GM23338 (cell line): ENCODE data around the gene LPXN. TPM values are rescaled to one million over a fixed set of nuclear protein-coding genes. Genes with fewer than 3 reads are reported as not detected.

ENCODE experiments used
- ATAC-seq: fragments of 200-7000 bp; cut with Tn5 transposase; 3 replicates; pipeline ENCODE4 v1.9.1; 2020
- DNase-seq: peaks from one replicate; pipeline ENCODE4 v3.0.0-alpha.2; 2015; ENCODE audit warnings: low spot score
- H2AFZ ChIP-seq: fragments of 200-600 bp; sonication (generic); 2 replicates; pipeline ENCODE4 v1.8.0; 2016; ENCODE audit warnings: antibody characterized with exemption, mild to moderate bottlenecking, moderate library complexity
- H3F3A ChIP-seq: fragments of 200-600 bp; sonication (generic); replicated peaks from 2 replicates; pipeline ENCODE4 v1.8.0; 2017; ENCODE audit warnings: antibody characterized with exemption, mixed run types, low read depth
- H3K27ac ChIP-seq: fragments of 200-600 bp; sonication (generic); 2 replicates; pipeline ENCODE4 v1.6.1; 2016; ENCODE audit warnings: low read depth
- H3K27me3 ChIP-seq: fragments of 200-600 bp; sonication (generic); 2 replicates; pipeline ENCODE4 v1.8.0; 2016; ENCODE audit warnings: mild to moderate bottlenecking, mixed run types, moderate library complexity; ENCODE audit not compliant: insufficient read depth
- H3K36me3 ChIP-seq: fragments of 200-600 bp; sonication (generic); 2 replicates; pipeline ENCODE4 v1.8.0; 2016; ENCODE audit warnings: mild to moderate bottlenecking; ENCODE audit not compliant: insufficient read depth
- H3K4me1 ChIP-seq: fragments of 200-600 bp; sonication (generic); 2 replicates; pipeline ENCODE4 v1.8.0; 2016; ENCODE audit warnings: mild to moderate bottlenecking, moderate library complexity; ENCODE audit not compliant: insufficient read depth
- H3K4me2 ChIP-seq: fragments of 200-600 bp; sonication (generic); 2 replicates; pipeline ENCODE4 v1.7.1; 2017; ENCODE audit warnings: mixed run types
- H3K4me3 ChIP-seq: fragments of 200-600 bp; sonication (generic); 2 replicates; pipeline ENCODE4 v1.6.1; 2016; ENCODE audit warnings: mixed run types
- H3K79me2 ChIP-seq: fragments of 200-600 bp; sonication (generic); replicated peaks from 2 replicates; pipeline ENCODE4 v1.8.0; 2017; ENCODE audit warnings: mild to moderate bottlenecking; ENCODE audit not compliant: insufficient read depth
- H3K9me2 ChIP-seq: fragments of 200-600 bp; sonication (generic); 2 replicates; pipeline ENCODE4 v1.8.0; 2017; ENCODE audit not compliant: insufficient read depth
- H4K20me1 ChIP-seq: fragments of 200-600 bp; sonication (generic); replicated peaks from 2 replicates; pipeline ENCODE4 v1.8.0; 2017; ENCODE audit warnings: mild to moderate bottlenecking; ENCODE audit not compliant: insufficient read depth
- H3K27ac Mint-ChIP-seq: 2 replicates; pipeline ENCODE4 v1.8.0; 2020; ENCODE audit warnings: inconsistent platforms, mild to moderate bottlenecking, moderate library complexity, mixed read lengths
- H3K27me3 Mint-ChIP-seq: 3 replicates; pipeline ENCODE4 v1.8.0; 2022; ENCODE audit warnings: low read depth, mild to moderate bottlenecking, moderate library complexity, mixed read lengths, inconsistent platforms; ENCODE audit not compliant: insufficient read depth, poor library complexity
- H3K36me3 Mint-ChIP-seq: 3 replicates; pipeline ENCODE4 v1.8.0; 2021; ENCODE audit warnings: low read depth, mild to moderate bottlenecking, inconsistent platforms, moderate library complexity, mixed read lengths
- H3K4me1 Mint-ChIP-seq: 3 replicates; pipeline ENCODE4 v1.8.0; 2020; ENCODE audit warnings: mild to moderate bottlenecking, inconsistent platforms, mixed read lengths
- H3K4me3 Mint-ChIP-seq: 3 replicates; pipeline ENCODE4 v1.8.0; 2021; ENCODE audit warnings: moderate library complexity, mild to moderate bottlenecking, inconsistent platforms, mixed read lengths
- H3K9me3 Mint-ChIP-seq: 3 replicates; pipeline ENCODE4 v1.8.0; 2020; ENCODE audit warnings: moderate library complexity, mild to moderate bottlenecking, inconsistent platforms, mixed read lengths
- CREB1 ChIP-seq: fragments of 250-450 bp; sonication (Bioruptor Pico); IDR thresholded peaks from 2 replicates; pipeline ENCODE4 v1.5.0; 2020; ENCODE audit warnings: low read depth, mild to moderate bottlenecking, moderate library complexity
- CTCF ChIP-seq, 2 experiments: fragments of 200-600 bp in 1 of 2; sonication (generic) in 1 of 2; conservative IDR thresholded peaks; 2 replicates each; pipeline versions ENCODE4 v1.5.1 to v1.6.1; 2016 to 2017; ENCODE audit warnings: antibody characterized with exemption in 2 of 2, low read depth in 2 of 2, mild to moderate bottlenecking in 2 of 2, moderate library complexity in 1 of 2
- ETS1 ChIP-seq: IDR thresholded peaks from 2 replicates; pipeline ENCODE4 v1.6.1; 2016; ENCODE audit warnings: antibody characterized with exemption
- EZH2 ChIP-seq: fragments of 200-600 bp; sonication (generic); IDR thresholded peaks from one replicate; pipeline ENCODE4 v1.8.0; 2017; ENCODE audit warnings: antibody characterized with exemption, mild to moderate bottlenecking, low read depth; ENCODE audit not compliant: unreplicated experiment
- EZH2phosphoT487 ChIP-seq: fragments of 200-600 bp; sonication (generic); IDR thresholded peaks from one replicate; pipeline ENCODE4 v1.8.1; 2018; ENCODE audit warnings: antibody characterized with exemption; ENCODE audit not compliant: unreplicated experiment
- JUNB ChIP-seq: IDR thresholded peaks from one replicate; pipeline ENCODE4 v1.6.1; 2016; ENCODE audit warnings: antibody characterized with exemption; ENCODE audit not compliant: unreplicated experiment
- NANOG ChIP-seq: IDR thresholded peaks from 2 replicates; pipeline ENCODE4 v1.6.1; 2016; ENCODE audit warnings: antibody characterized with exemption, borderline replicate concordance
- POLR2AphosphoS5 ChIP-seq: IDR thresholded peaks from 2 replicates; pipeline ENCODE4 v1.6.1; 2016; ENCODE audit warnings: antibody characterized with exemption, low read depth
- REST ChIP-seq: IDR thresholded peaks from one replicate; pipeline ENCODE4 v1.6.1; 2018; ENCODE audit warnings: antibody characterized with exemption; ENCODE audit not compliant: unreplicated experiment
- STAT1 ChIP-seq: IDR thresholded peaks from one replicate; pipeline ENCODE4 v1.6.1; 2016; ENCODE audit warnings: antibody characterized with exemption; ENCODE audit not compliant: unreplicated experiment
- ZNF114 ChIP-seq: fragments of 250-450 bp; sonication (Bioruptor Pico); IDR thresholded peaks from 2 replicates; pipeline ENCODE4 v1.5.0; 2020; ENCODE audit warnings: mild to moderate bottlenecking, moderate library complexity
- ZNF331 ChIP-seq: fragments of 250-450 bp; sonication (Bioruptor Pico); IDR thresholded peaks from 2 replicates; pipeline ENCODE4 v1.5.0; 2020; ENCODE audit warnings: low read depth, mild to moderate bottlenecking, moderate library complexity
- ZNF462 ChIP-seq: fragments of 250-450 bp; sonication (Bioruptor Pico); IDR thresholded peaks from 2 replicates; pipeline ENCODE4 v1.5.0; 2020; ENCODE audit warnings: mild to moderate bottlenecking, moderate library complexity
- polyA plus RNA-seq: library from polyadenylated mRNA; unstranded; fragments of >200 nt; fragmentation: Nextera tagmentation; extraction: Ambion mirVana; gene quantifications from 2 replicates; pipeline ENCODE4 v1.2.1, GENCODE V29; 2016
- total RNA-seq: library from RNA; depleted of rRNA; stranded (reverse); fragments of >200 nt; shearing (Covaris generic); gene quantifications from 2 replicates; pipeline ENCODE4 v1.2.3, GENCODE V29; 2014

LPXN gene
- total and polyA plus RNA-seq, 2 experiments from 2014 or later = 0.56 to 1.3 TPM

GRCh38 chr11:58504232-58504631, 71.4 kb downstream of the LPXN start:
- no peaks in the 10 kb centered on the region for H3F3A ChIP-seq
- Mint-ChIP-seq H3K36me3 (no peaks in the 10 kb centered on the region), H3K4me1 (peaks cover 4% of the 10 kb centered on the region; the same call in 2 of the 3 replicates), H3K27me3 (peaks cover 3% of the 10 kb centered on the region), H3K9me3 (no peaks in the 10 kb centered on the region), H3K27ac (no peak overlapping the region), H3K4me3 (no peak overlapping the region)
- TF ChIP-seq REST (no peak), ETS1 (no peak), STAT1 (no peak), EZH2phosphoT487 (no peak), NANOG (no peak), EZH2 (no peak), ZNF462 (CRISPR knock-in tag) (no peak), ZNF331 (CRISPR knock-in tag) (no peak), CREB1 (CRISPR knock-in tag) (no peak), JUNB (no peak), ZNF114 (CRISPR knock-in tag) (no peak), POLR2AphosphoS5 (no peak), CTCF (conservative IDR thresholded peaks at IDR 0.05; ENCODE audit: low read depth in 2 of 2) (no peak)
- DNase-seq = no peak
- no peak overlapping the region for H2AFZ ChIP-seq
- ATAC-seq = no peak
- H3K27me3 ChIP-seq = no peaks in the 10 kb centered on the region
- no peak overlapping the region for H3K4me3 ChIP-seq
- no peaks in the 10 kb centered on the region for H3K79me2 ChIP-seq
- H3K27ac ChIP-seq = no peak overlapping the region
- no peaks in the 10 kb centered on the region for H4K20me1 ChIP-seq
- H3K9me2 ChIP-seq = no peaks in the 10 kb centered on the region; the same call in 1 of the 2 replicates
- H3K4me1 ChIP-seq = no peaks in the 10 kb centered on the region; the same call in 1 of the 2 replicates
- H3K4me2 ChIP-seq = no peak overlapping the region
- H3K36me3 ChIP-seq = no peaks in the 10 kb centered on the region
